ENCODE measurements around the gene TMED5.
"Not testable (repeated sequence)": the region's sequence is repeated elsewhere in the genome, so short reads cannot be mapped to it uniquely, and the experiment has no call there.

TMED5 gene

GRCh38 chr1:93171549-93172034 is 8.6 kb downstream of the TMED5 start:
- no peak for DNase-seq (ENCODE audit: low read depth in 2 of 2)

GRCh38 chr1:93170141-93170678 is 10.0 kb downstream of the TMED5 start:
- not testable (repeated sequence) for DNase-seq (ENCODE audit: low read depth in 2 of 2)

GRCh38 chr1:93167006-93167405 is 13.2 kb downstream of the TMED5 start:
- no peak for DNase-seq (ENCODE audit: low read depth in 2 of 2)

- not testable (repeated sequence) for DNase-seq (ENCODE audit: low read depth in 2 of 2)
Observed at GRCh38 chr1:93165895-93166294, 14.3 kb downstream of the TMED5 start.

- DNase-seq (ENCODE audit: low read depth in 2 of 2) = no peak
Observed at GRCh38 chr1:93164816-93165215, 15.4 kb downstream of the TMED5 start.

- not testable (repeated sequence) for DNase-seq (ENCODE audit: low read depth in 2 of 2)
Observed at GRCh38 chr1:93163314-93163713, 16.9 kb downstream of the TMED5 start.

- DNase-seq (ENCODE audit: low read depth in 2 of 2) = no peak
Observed at GRCh38 chr1:93159337-93159736, 20.9 kb downstream of the TMED5 start.

- DNase-seq (ENCODE audit: low read depth in 2 of 2) = no peak
Observed at GRCh38 chr1:93155335-93155734, 24.9 kb downstream of the TMED5 start.

- DNase-seq (ENCODE audit: low read depth in 2 of 2) = no peak
Observed at GRCh38 chr1:93154898-93155297, 25.3 kb downstream of the TMED5 start.

GRCh38 chr1:93152835-93153234 is 27.4 kb downstream of the TMED5 start:
- DNase-seq (ENCODE audit: low read depth in 2 of 2) = no peak

GRCh38 chr1:93151474-93151873 is 28.7 kb downstream of the TMED5 start:
- no peak for DNase-seq (ENCODE audit: low read depth in 2 of 2)

- no peak for DNase-seq (ENCODE audit: low read depth in 2 of 2)
Observed at GRCh38 chr1:93150729-93151128, 29.5 kb downstream of the TMED5 start.

GRCh38 chr1:93148001-93148400 is 32.2 kb downstream of the TMED5 start:
- no peak for DNase-seq (ENCODE audit: low read depth in 2 of 2)

GRCh38 chr1:93143769-93144168 is 36.4 kb downstream of the TMED5 start:
- no peak for DNase-seq (ENCODE audit: low read depth in 2 of 2)

- DNase-seq (ENCODE audit: low read depth in 2 of 2) = no peak
Observed at GRCh38 chr1:93143136-93143535, 37.1 kb downstream of the TMED5 start.

- DNase-seq (ENCODE audit: low read depth in 2 of 2) = no peak
Observed at GRCh38 chr1:93142161-93142560, 38.1 kb downstream of the TMED5 start.

- no peak for DNase-seq (ENCODE audit: low read depth in 2 of 2)
Observed at GRCh38 chr1:93140106-93140505, 40.1 kb downstream of the TMED5 start.

GRCh38 chr1:93137604-93138292 is 42.5 kb downstream of the TMED5 start:
- DNase-seq (ENCODE audit: low read depth in 2 of 2) = no peak

- DNase-seq (ENCODE audit: low read depth in 2 of 2) = no peak
Observed at GRCh38 chr1:93136445-93136844, 43.8 kb downstream of the TMED5 start.

- DNase-seq (ENCODE audit: low read depth in 2 of 2) = no peak
Observed at GRCh38 chr1:93132638-93133037, 47.6 kb downstream of the TMED5 start.

- no peak for DNase-seq (ENCODE audit: low read depth in 2 of 2)
Observed at GRCh38 chr1:93129507-93130099, 50.6 kb downstream of the TMED5 start.

GRCh38 chr1:93124556-93125355 is 55.5 kb downstream of the TMED5 start:
- no peak for DNase-seq (ENCODE audit: low read depth in 2 of 2)

All from stimulated activated CD8-positive, alpha-beta memory T cell treated with anti-CD3 and anti-CD28 coated beads, Interleukin-2, amount 100 ng/mL, for 48 hours (primary cell).